ENCODE results near the gene CAMK1G. TPM values are rescaled to one million over a fixed set of nuclear protein-coding genes. Genes with fewer than 3 reads are reported as not detected.

The CAMK1G gene
- total and polyA plus RNA-seq, 2 of the 4 experiments (the other 2 are of a cell fraction) = 0.72 to 1.8 TPM

- Histone ChIP-seq H3K4me2 (ENCODE audit: low read depth, low read length) (no peak overlapping the region), H3K4me1 (ENCODE audit: control insufficient read depth, insufficient read depth, low read length) (no peaks in the 10 kb centered on the region), H2AK5ac (ENCODE audit: low read depth, low read length) (no peak overlapping the region), H3K14ac (replicated peaks; ENCODE audit: low read depth, low read length) (no peak overlapping the region), H2BK5ac (ENCODE audit: low read depth, low read length, poor library complexity, severe bottlenecking) (no peak overlapping the region), H2BK20ac (ENCODE audit: low read depth, low read length) (no peak overlapping the region), H3K56ac (ENCODE audit: extremely low read depth, insufficient read depth, low read length) (no peak overlapping the region), H4K20me1 (ENCODE audit: insufficient read depth, low read length) (no peaks in the 10 kb centered on the region), H3K9me3 (ENCODE audit: control insufficient read depth, insufficient read depth, low read length) (no peaks in the 10 kb centered on the region), H3K9ac (ENCODE audit: low read depth, low read length) (no peak overlapping the region), H3K18ac (ENCODE audit: low read depth, low read length) (no peak overlapping the region), H3K4me3 (ENCODE audit: insufficient read depth, low read depth, low read length) (no peak overlapping the region), H3K27ac (ENCODE audit: insufficient read depth, low read length) (no peak overlapping the region), H3K9me1 (ENCODE audit: insufficient read depth, low read length) (no peaks in the 10 kb centered on the region), H2AFZ (replicated peaks; ENCODE audit: low read length, poor library complexity) (peak overlapping the region; percentile 79), H4K5ac (ENCODE audit: low read depth, low read length) (no peak overlapping the region), H2BK120ac (ENCODE audit: low read depth, low read length) (no peak overlapping the region), H4K91ac (ENCODE audit: insufficient read depth, low read depth, low read length) (no peak overlapping the region), H3K23ac (ENCODE audit: low read depth, low read length) (no peak overlapping the region), H4K8ac (ENCODE audit: low read depth in 2 of 2, low read length in 2 of 2) (no peak overlapping the region), H3K36me3 (ENCODE audit: control insufficient read depth, insufficient read depth, low read length) (no peaks in the 10 kb centered on the region), H3K27me3 (ENCODE audit: control insufficient read depth, insufficient read depth, low read length) (peaks cover 14% of the 10 kb centered on the region), H3K4ac (ENCODE audit: low read depth, low read length) (no peak overlapping the region), H2BK15ac (ENCODE audit: low read depth, low read length) (no peak overlapping the region), H2AK9ac (replicated peaks; ENCODE audit: low read depth, low read length, poor library complexity) (no peak overlapping the region), H3K79me1 (ENCODE audit: low read depth in 1 of 2, low read length in 2 of 2) (no peaks in the 10 kb centered on the region)
- dilution Hi-C loops (cut with HindIII; ENCODE audit: low sequenced_read_pairs, unreplicated experiment) (no loop called here), in situ Hi-C loops (cut with MboI; ENCODE audit: low sequenced_read_pairs) (loop anchor here (5.0 kb wide), 3 partner anchors 51 to 181 kb away; partner anchors contain the start of gene TRAF3IP3), intact Hi-C loops (cut with micrococcal nuclease) (loop anchor here (1.0 kb wide), 3 partner anchors 51 to 171 kb away; no protein-coding TSS in a partner anchor)
- DNase-seq (peak; percentile 58), ATAC-seq (ENCODE audit: low read depth) (peak; percentile 99)
- 29% methylated on average over 1 of the region's 12 CpGs; no CpG with 5 or more reads in 1 of the 2 experiments for WGBS, 2 experiments (ENCODE audit: extremely low coverage in 2 of 2, insufficient read length in 1 of 2)
- CTCF ChIA-PET = interaction anchor here (0.5 to 0.8 kb wide), 2 partner anchors 11 to 73 kb away, joined by 3 to 4 read pairs; no protein-coding TSS in a partner anchor
- POLR2A ChIA-PET (ENCODE audit: unreplicated experiment) = no interaction called here
- TF ChIP-seq SMC3 (IDR thresholded peaks at IDR 0.05; ENCODE audit: low read depth, low read length) (peak; percentile 76), MAZ (IDR thresholded peaks at IDR 0.05; ENCODE audit: borderline replicate concordance, low read depth, low read length) (no peak; the same call in 1 of the 2 replicates), POLR2A (IDR thresholded peaks at IDR 0.05; ENCODE audit: low read depth, low read length) (no peak; the same call in 1 of the 2 replicates), RAD21 (IDR thresholded peaks at IDR 0.05; ENCODE audit: low read length) (peak; percentile 89), CTCF (conservative IDR thresholded peaks at IDR 0.05; ENCODE audit: low read depth, low read length) (peak; percentile 91), FOS (IDR thresholded peaks at IDR 0.05; ENCODE audit: low read depth, low read length) (no peak), RFX5 (IDR thresholded peaks at IDR 0.05; ENCODE audit: low read depth, low read length) (no peak)
- BruUV-seq (replicated peaks) = no TSS peak
Measured at GRCh38 chr1:209576392-209577197, 6.9 kb upstream of the CAMK1G start.

Measured in IMR-90 (cell line).